Large intestine (tissue), 3 donors: Measurements from ENCODE around the gene PPIE. TPM values are rescaled to one million over a fixed set of nuclear protein-coding genes. Genes with fewer than 3 reads are reported as not detected.

Source experiments
- DNase-seq, 2 donors: peaks; one replicate each; pipeline versions ENCODE4 v3.0.0 to v3.0.0-alpha.2; 2013
- H3K27ac ChIP-seq: one replicate; pipeline ENCODE4 v1.5.1; 2013; ENCODE audit warnings: low read length
- H3K27me3 ChIP-seq: 2 replicates; pipeline ENCODE4 v1.6.1; 2013; ENCODE audit warnings: low read length; ENCODE audit not compliant: control insufficient read depth, insufficient read depth
- H3K36me3 ChIP-seq: 2 replicates; pipeline ENCODE4 v1.6.1; 2013; ENCODE audit warnings: low read length; ENCODE audit not compliant: control insufficient read depth, insufficient read depth
- H3K4me1 ChIP-seq: one replicate; pipeline ENCODE4 v1.6.1; 2013; ENCODE audit warnings: low read length; ENCODE audit not compliant: control insufficient read depth, insufficient read depth
- H3K4me3 ChIP-seq: one replicate; pipeline ENCODE4 v1.5.1; 2013; ENCODE audit warnings: low read length
- H3K9me3 ChIP-seq: one replicate; pipeline ENCODE4 v1.6.1; 2013; ENCODE audit warnings: mild to moderate bottlenecking, low read depth, low read length, moderate library complexity; ENCODE audit not compliant: control insufficient read depth
- WGBS: methylation state at CpG from one replicate; pipeline ENCODE4 v1.1.5; 2013; ENCODE audit warnings: low lambda C conversion rate; ENCODE audit not compliant: insufficient coverage; 5-methylcytosine and 5-hydroxymethylcytosine counted together
- polyA plus RNA-seq: library from polyadenylated mRNA; unstranded; fragments of 120-200 nt; gene quantifications from one replicate; pipeline ENCODE4 v1.2.1, GENCODE V29; 2013

The PPIE gene
- polyA plus RNA-seq, 1 donor: 73.0 TPM

GRCh38 chr1:39802496-39803260 lies 64.0 kb downstream of the PPIE start:
- DNase-seq: no peak
- no peak overlapping the region for H3K4me3 ChIP-seq
- peaks cover 6% of the 10 kb centered on the region for H3K9me3 ChIP-seq
- 80% methylated on average over 1 of the region's 14 CpGs for WGBS
- H3K27ac ChIP-seq: no peak overlapping the region
- H3K27me3 ChIP-seq: no peaks in the 10 kb centered on the region
- peaks cover 4% of the 10 kb centered on the region for H3K4me1 ChIP-seq
- no peaks in the 10 kb centered on the region for H3K36me3 ChIP-seq

GRCh38 chr1:39805385-39805784 lies 66.7 kb downstream of the PPIE start:
- no peak overlapping the region for H3K4me3 ChIP-seq
- no peaks in the 10 kb centered on the region for H3K4me1 ChIP-seq
- H3K27ac ChIP-seq: no peak overlapping the region
- no peak for DNase-seq
- no peaks in the 10 kb centered on the region for H3K36me3 ChIP-seq
- H3K9me3 ChIP-seq: peaks cover 12% of the 10 kb centered on the region
- no peaks in the 10 kb centered on the region for H3K27me3 ChIP-seq
- 100% methylated on average over 2 of the region's 2 CpGs for WGBS

- Histone ChIP-seq H3K36me3 (no peaks in the 10 kb centered on the region), H3K9me3 (peaks cover 12% of the 10 kb centered on the region), H3K4me1 (no peaks in the 10 kb centered on the region), H3K27me3 (no peaks in the 10 kb centered on the region), H3K27ac (no peak overlapping the region), H3K4me3 (no peak overlapping the region)
- 95% methylated on average over 3 of the region's 8 CpGs for WGBS
- no peak for DNase-seq
Observed at GRCh38 chr1:39808784-39809517, 70.3 kb downstream of the PPIE start.

DNA sequence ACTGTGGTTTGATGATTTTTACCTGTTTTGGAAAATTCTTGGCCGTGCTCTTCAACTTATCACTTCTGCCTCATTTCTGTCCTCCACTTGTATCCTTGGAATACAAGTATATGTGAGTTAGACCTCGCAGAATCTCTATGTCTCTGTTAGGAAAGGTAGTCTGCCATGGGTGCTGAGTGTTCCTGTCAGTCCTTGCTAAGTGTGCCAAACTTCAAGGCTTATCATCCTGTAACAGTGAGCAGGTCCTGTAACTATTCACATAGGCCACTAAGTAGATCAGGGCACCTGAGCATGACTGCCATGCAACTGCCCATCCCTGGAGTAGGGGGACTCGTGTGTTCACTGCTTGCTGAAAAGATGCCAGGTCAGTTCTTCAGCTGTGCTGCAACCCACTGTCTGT lies 74.2 kb downstream of the PPIE start:
- Histone ChIP-seq H3K9me3 (peaks cover 4% of the 10 kb centered on the region), H3K36me3 (no peaks in the 10 kb centered on the region), H3K4me3 (no peak overlapping the region), H3K27me3 (no peaks in the 10 kb centered on the region), H3K4me1 (no peaks in the 10 kb centered on the region), H3K27ac (no peak overlapping the region)
- no peak for DNase-seq
- 100% methylated on average over 2 of the region's 3 CpGs for WGBS

Other genes starting within 250 kb of the PPIE start
- gene BMP8A, start 247.2 kb upstream of the PPIE start, polyA plus RNA-seq: 0.69 TPM
- gene PABPC4, start 162.1 kb upstream of the PPIE start, polyA plus RNA-seq: 147 TPM
- 6.4 TPM for gene HEYL, start 99.2 kb upstream of the PPIE start, polyA plus RNA-seq
- 0.21 TPM for gene NT5C1A, start 66.8 kb upstream of the PPIE start, polyA plus RNA-seq
- 2.5 TPM for gene HPCAL4, start 47.4 kb upstream of the PPIE start, polyA plus RNA-seq
- 2.4 TPM for gene OXCT2, start 32.5 kb downstream of the PPIE start, polyA plus RNA-seq
- gene BMP8B, start 50.0 kb downstream of the PPIE start, polyA plus RNA-seq: 8.1 TPM
- gene TRIT1, start 144.6 kb downstream of the PPIE start, polyA plus RNA-seq: 24.0 TPM
- gene MYCL, start 163.0 kb downstream of the PPIE start, polyA plus RNA-seq: 8.5 TPM
- 27.1 TPM for gene MFSD2A, start 216.3 kb downstream of the PPIE start, polyA plus RNA-seq